Esophagus squamous epithelium (tissue), 5 donors: ENCODE measurements around the gene RBFOX1. TPM values are rescaled to one million over a fixed set of nuclear protein-coding genes. Genes with fewer than 3 reads are reported as not detected.

Experiments used
- DNase-seq: peaks from one replicate; lab custom pipeline; 2025; lab: John Stamatoyannopoulos, UW
- H3K27ac ChIP-seq, 4 donors: fragments of 200-600 bp; sonication (generic); one replicate each; pipeline ENCODE4 v1.5.1; 2016 to 2019; ENCODE audit warnings: mild to moderate bottlenecking in 1 of 4
- H3K27me3 ChIP-seq, 4 donors: fragments of 200-600 bp; sonication (generic); 1 replicate in 3 of 4; 2 replicates in 1 of 4; pipeline versions ENCODE4 v1.5.1 to v1.6.0; 2017 to 2021; ENCODE audit warnings: antibody characterized with exemption in 1 of 4
- H3K36me3 ChIP-seq, 3 donors: fragments of 200-600 bp; sonication (generic); one replicate each; pipeline ENCODE4 v1.5.1; 2016 to 2019
- H3K4me1 ChIP-seq, 3 donors: fragments of 200-600 bp; sonication (generic); one replicate each; pipeline ENCODE4 v1.5.1; 2017 to 2019
- H3K4me3 ChIP-seq, 4 donors: fragments of 200-600 bp; sonication (generic); 1 replicate in 3 of 4; 2 replicates in 1 of 4; pipeline ENCODE4 v1.5.1; 2016 to 2019; ENCODE audit warnings: mild to moderate bottlenecking in 2 of 4, moderate library complexity in 1 of 4
- H3K9me3 ChIP-seq, 3 donors: fragments of 200-600 bp; sonication (generic); one replicate each; pipeline ENCODE4 v1.5.1; 2016 to 2019
- POLR2A ChIP-seq, 4 donors: fragments of 450-650 bp; IDR thresholded peaks; one replicate each; pipeline ENCODE4 v1.6.1; 2017; ENCODE audit warnings: antibody characterized with exemption in 4 of 4, mild to moderate bottlenecking in 4 of 4, moderate library complexity in 3 of 4
- WGBS, 2 donors: methylation state at CpG; one replicate each; pipeline ENCODE4 v1.1.5; 2018; 5-methylcytosine and 5-hydroxymethylcytosine counted together
- intact Hi-C: fragments of 100-400 bp; cut with DNase I; formaldehyde crosslinking; loops from one replicate; pipeline ENCODE4 v1.15.0; 2022
- total RNA-seq, 4 donors: library from RNA; depleted of rRNA; stranded (reverse); fragments of >200 nt; gene quantifications; one replicate each; pipeline ENCODE4 v1.1.0, GENCODE V29; 2016
- TF ChIP-seq, protein P1 (sequence below), 6 experiments: fragments of 450-650 bp in 4 of 6; fragments of 200-600 bp in 2 of 6; sonication (generic) in 2 of 6; IDR thresholded peaks; one replicate each; pipeline ENCODE4 v1.5.1; 2016 to 2019; ENCODE audit warnings: antibody characterized with exemption in 6 of 6, mild to moderate bottlenecking in 4 of 6, moderate library complexity in 4 of 6
- donor health status: DM: yes; HTN: yes; CAD: no.

The RBFOX1 gene
- total RNA-seq, 4 donors from 2014 or later: not detected

DNA sequence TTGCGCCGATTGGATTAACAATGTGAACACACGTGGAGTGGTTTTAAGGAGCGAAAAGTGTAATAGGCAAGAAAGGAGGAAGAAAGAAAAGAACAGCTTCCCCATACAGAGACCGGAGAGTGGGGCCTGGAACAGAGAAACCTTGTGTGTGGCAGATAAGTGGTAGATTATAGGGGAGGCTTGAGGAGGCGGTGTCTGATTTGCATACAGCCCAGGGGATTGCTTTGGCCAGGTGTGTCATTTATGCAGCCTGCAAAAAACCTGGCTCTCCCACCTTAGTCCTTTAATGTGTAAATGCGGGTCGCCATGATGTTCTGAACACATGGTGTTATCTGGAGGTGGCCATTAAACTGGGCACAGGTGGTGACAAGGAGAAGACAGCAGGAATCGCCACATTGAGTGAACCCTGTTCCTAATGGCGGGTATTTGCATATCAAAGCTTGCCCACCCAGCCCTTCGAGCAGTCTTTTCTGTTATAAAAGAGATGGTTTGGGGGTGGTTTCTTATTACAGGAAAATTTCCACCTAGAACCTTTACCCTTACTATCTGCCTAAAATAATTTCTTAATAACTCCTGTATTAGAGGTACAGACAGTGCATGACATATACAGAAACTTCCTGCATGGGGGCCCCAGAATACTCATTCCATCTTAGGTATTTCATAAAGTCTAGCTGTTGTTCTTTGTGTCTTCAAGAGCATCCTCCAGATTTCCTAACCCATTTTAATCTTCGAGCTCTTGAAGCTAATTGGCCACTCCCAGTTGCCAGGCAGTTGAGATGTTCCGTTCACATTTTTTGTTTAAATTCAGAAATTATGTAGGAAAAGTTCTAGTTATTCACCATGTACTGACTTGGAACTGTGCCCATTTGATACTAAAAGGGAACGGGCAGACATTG lies 292.5 kb downstream of the RBFOX1 start:
- Histone ChIP-seq H3K27me3 (no peaks in the 10 kb centered on the region), H3K9me3 (no peaks in the 10 kb centered on the region), H3K4me1 (no peaks in the 10 kb centered on the region), H3K4me3 (no peak overlapping the region), H3K27ac (no peak overlapping the region), H3K36me3 (no peaks in the 10 kb centered on the region)
- DNase-seq: no peak
- intact Hi-C loops: no loop called here
- WGBS, 2 donors: 75 to 84% methylated on average over 13 to 14 of the region's 14 CpGs
- TF ChIP-seq POLR2A (IDR thresholded peaks at IDR 0.05): no peak
- TF ChIP-seq, protein P1, sequence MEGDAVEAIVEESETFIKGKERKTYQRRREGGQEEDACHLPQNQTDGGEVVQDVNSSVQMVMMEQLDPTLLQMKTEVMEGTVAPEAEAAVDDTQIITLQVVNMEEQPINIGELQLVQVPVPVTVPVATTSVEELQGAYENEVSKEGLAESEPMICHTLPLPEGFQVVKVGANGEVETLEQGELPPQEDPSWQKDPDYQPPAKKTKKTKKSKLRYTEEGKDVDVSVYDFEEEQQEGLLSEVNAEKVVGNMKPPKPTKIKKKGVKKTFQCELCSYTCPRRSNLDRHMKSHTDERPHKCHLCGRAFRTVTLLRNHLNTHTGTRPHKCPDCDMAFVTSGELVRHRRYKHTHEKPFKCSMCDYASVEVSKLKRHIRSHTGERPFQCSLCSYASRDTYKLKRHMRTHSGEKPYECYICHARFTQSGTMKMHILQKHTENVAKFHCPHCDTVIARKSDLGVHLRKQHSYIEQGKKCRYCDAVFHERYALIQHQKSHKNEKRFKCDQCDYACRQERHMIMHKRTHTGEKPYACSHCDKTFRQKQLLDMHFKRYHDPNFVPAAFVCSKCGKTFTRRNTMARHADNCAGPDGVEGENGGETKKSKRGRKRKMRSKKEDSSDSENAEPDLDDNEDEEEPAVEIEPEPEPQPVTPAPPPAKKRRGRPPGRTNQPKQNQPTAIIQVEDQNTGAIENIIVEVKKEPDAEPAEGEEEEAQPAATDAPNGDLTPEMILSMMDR (IDR thresholded peaks at IDR 0.05): no peak

DNA sequence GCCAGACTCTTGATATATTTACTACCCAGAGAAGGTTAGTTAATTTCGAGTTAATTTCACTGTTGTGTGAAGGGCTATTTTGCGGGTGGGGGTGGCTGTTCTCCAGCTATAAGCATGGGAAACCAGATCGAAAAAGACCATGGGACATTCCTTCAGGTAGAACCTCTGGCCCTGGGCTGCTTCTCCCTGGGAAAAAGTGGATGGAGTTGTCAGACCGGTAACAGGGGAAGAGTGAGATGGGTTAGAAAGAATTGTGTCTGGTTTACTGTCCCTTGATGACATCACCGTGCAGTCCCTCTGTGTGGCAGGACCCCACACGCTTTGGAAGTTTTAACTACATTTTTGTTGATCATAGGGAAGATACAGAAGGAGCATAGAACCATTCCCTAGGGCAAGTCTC lies 296.3 kb downstream of the RBFOX1 start:
- no peaks in the 10 kb centered on the region for H3K27me3 ChIP-seq
- no peaks in the 10 kb centered on the region for H3K9me3 ChIP-seq
- no peaks in the 10 kb centered on the region for H3K36me3 ChIP-seq
- TF ChIP-seq, protein P1 (IDR thresholded peaks at IDR 0.05): no peak
- TF ChIP-seq POLR2A (IDR thresholded peaks at IDR 0.05): no peak
- intact Hi-C loops: no loop called here
- DNase-seq: no peak
- 65 to 72% methylated on average over 5 to 6 of the region's 6 CpGs for WGBS, 2 donors
- no peaks in the 10 kb centered on the region for H3K4me1 ChIP-seq
- no peak overlapping the region for H3K27ac ChIP-seq
- H3K4me3 ChIP-seq: no peak overlapping the region

GRCh38 chr16:7629571-7629970 lies 296.9 kb downstream of the RBFOX1 start:
- DNase-seq: no peak
- Histone ChIP-seq H3K4me1 (no peaks in the 10 kb centered on the region), H3K36me3 (no peaks in the 10 kb centered on the region), H3K4me3 (no peak overlapping the region), H3K27me3 (no peaks in the 10 kb centered on the region), H3K27ac (no peak overlapping the region), H3K9me3 (no peaks in the 10 kb centered on the region)
- WGBS, 2 donors: 89 to 100% methylated on average over 2 to 5 of the region's 5 CpGs
- TF ChIP-seq, protein P1 (IDR thresholded peaks at IDR 0.05): no peak
- intact Hi-C loops: no loop called here

DNA sequence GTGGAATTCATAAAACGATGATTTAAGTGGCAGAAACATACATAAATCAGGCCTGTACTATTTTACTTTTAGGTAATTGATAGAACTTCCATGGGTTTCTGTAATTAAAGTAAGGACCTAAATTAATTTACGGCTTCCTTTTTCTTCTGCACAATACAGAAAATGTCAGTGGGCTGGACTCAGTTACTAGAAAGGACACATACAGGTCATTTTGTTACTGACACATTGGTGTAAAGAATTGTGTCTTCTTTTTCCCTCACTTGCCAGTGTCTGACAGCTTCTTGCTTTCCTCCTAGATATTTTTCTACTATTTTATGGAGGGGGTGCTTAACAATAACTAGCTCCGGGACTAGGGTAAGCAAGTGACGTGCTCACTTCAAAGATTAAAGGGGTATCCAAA lies 304.8 kb downstream of the RBFOX1 start:
- Histone ChIP-seq H3K27me3 (no peaks in the 10 kb centered on the region), H3K4me3 (no peak overlapping the region), H3K36me3 (no peaks in the 10 kb centered on the region), H3K27ac (no peak overlapping the region), H3K9me3 (no peaks in the 10 kb centered on the region), H3K4me1 (peaks cover 0 to 5% (median 0%) of the 10 kb centered on the region in 3 donors)
- 86 to 87% methylated on average over 4 of the region's 4 CpGs for WGBS, 2 donors
- intact Hi-C loops: no loop called here
- DNase-seq: no peak
- TF ChIP-seq, protein P1 (IDR thresholded peaks at IDR 0.05): no peak
- no peak for TF ChIP-seq POLR2A (IDR thresholded peaks at IDR 0.05)

DNA sequence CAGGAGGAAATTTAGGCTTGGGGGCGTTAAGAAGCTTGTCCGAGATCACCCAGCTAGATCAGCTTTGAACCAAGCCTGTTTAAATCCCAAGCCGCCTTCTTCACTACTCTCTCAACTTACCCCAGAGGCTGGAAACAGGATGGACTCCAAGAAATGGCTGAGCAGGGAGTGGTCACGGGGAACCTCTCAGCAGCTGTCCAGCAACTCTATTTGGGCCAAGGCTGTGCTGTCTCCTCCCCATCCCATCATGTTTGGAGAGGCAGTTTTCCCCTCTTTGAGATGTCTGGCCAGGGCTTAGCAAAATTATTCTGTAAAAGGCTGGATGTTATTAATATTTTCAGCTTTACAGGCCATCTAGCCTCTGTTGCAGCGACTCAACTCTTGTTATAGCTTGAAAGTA lies 305.7 kb downstream of the RBFOX1 start:
- Histone ChIP-seq H3K36me3 (no peaks in the 10 kb centered on the region), H3K27ac (no peak overlapping the region), H3K27me3 (no peaks in the 10 kb centered on the region), H3K4me3 (no peak overlapping the region), H3K9me3 (no peaks in the 10 kb centered on the region), H3K4me1 (peaks cover 0 to 6% (median 0%) of the 10 kb centered on the region in 3 donors)
- intact Hi-C loops: no loop called here
- no peak for DNase-seq
- TF ChIP-seq, protein P1 (IDR thresholded peaks at IDR 0.05): no peak
- TF ChIP-seq POLR2A (IDR thresholded peaks at IDR 0.05): no peak
- 66 to 85% methylated on average over 2 to 4 of the region's 5 CpGs for WGBS, 2 donors
